ENCODE results near the gene PPIL3. TPM values are rescaled to one million over a fixed set of nuclear protein-coding genes. Genes with fewer than 3 reads are reported as not detected.

The PPIL3 gene
- total and polyA plus RNA-seq, 9 of the 15 experiments (the other 6 are each of a cell fraction or from before 2014, with no cell fraction given), result 22.4 to 66.2 (median 49.0) TPM

GRCh38 chr2:200821686-200822245, 67.1 kb downstream of the PPIL3 start:
- H2AFZ ChIP-seq (ENCODE audit: low read depth, low read length), result no peak overlapping the region
- no peak overlapping the region for H3K9ac ChIP-seq (ENCODE audit: insufficient read depth in 1 of 2, low read depth in 2 of 2, low read length in 2 of 2)
- no peak overlapping the region for H3K4me2 ChIP-seq (ENCODE audit: insufficient read depth, low read length)
- in situ Hi-C loops (cut with MboI), result no loop called here
- POLR2A ChIA-PET, result interaction anchor here (1.1 to 2.4 kb wide), 2 partner anchors 10 to 27 kb away, joined by 4 to 7 read pairs; no protein-coding TSS in a partner anchor
- H3K27me3 ChIP-seq (ENCODE audit: control insufficient read depth in 2 of 2, insufficient read depth in 2 of 2, low read length in 2 of 2), result no peaks in the 10 kb centered on the region
- no peaks in the 10 kb centered on the region for H3K9me1 ChIP-seq (ENCODE audit: control insufficient read depth, insufficient read depth, low read length)
- no peaks in the 10 kb centered on the region for H4K20me1 ChIP-seq (replicated peaks; ENCODE audit: control insufficient read depth, insufficient read depth, low read length)
- no peaks in the 10 kb centered on the region for H3K79me2 ChIP-seq (ENCODE audit: control insufficient read depth, insufficient read depth, low read length)
- 85% methylated on average over 6 of the region's 6 CpGs for WGBS (ENCODE audit: insufficient coverage, low coverage, missing lambda C conversion rate)
- peaks cover 57% of the 10 kb centered on the region for H3K36me3 ChIP-seq (ENCODE audit: control insufficient read depth, insufficient read depth, low read length)
- no peak for DNase-seq (ENCODE audit: extremely low read depth in 1 of 4, low spot score in 3 of 4)
- no TSS peak for BruUV-seq (replicated peaks)
- no peak for FAIRE-seq
- H3K4me3 ChIP-seq, result no peak overlapping the region
- ATAC-seq, result no peak
- CTCF ChIA-PET (ENCODE audit: low intra/inter-chr PET ratio), result no interaction called here
- H3K9me3 ChIP-seq (replicated peaks; ENCODE audit: control insufficient read depth, insufficient read depth, low read depth, low read length), result no peaks in the 10 kb centered on the region
- H3K4me1 ChIP-seq (replicated peaks in 1 of 2; ENCODE audit: control insufficient read depth in 2 of 2, insufficient read depth in 2 of 2, low read length in 2 of 2), result no peaks in the 10 kb centered on the region
- no peak overlapping the region for H3K27ac ChIP-seq (ENCODE audit: extremely low read depth, low read depth, low read length)
- intact Hi-C loops (cut with micrococcal nuclease), result no loop called here
- TF ChIP-seq TGIF2 (CRISPR knock-in tag; IDR thresholded peaks at IDR 0.05), result no peak
- no peak for TF ChIP-seq TCFL5 (CRISPR knock-in tag; conservative IDR thresholded peaks at IDR 0.05)
- TF ChIP-seq NRF1 (conservative IDR thresholded peaks at IDR 0.05 in 1 of 2, IDR thresholded peaks at IDR 0.05 in 1 of 2), result no peak
- no peak for TF ChIP-seq SMAD2 (IDR thresholded peaks at IDR 0.05; ENCODE audit: low read depth, low read length)
- no peak for TF ChIP-seq PATZ1 (CRISPR knock-in tag; IDR thresholded peaks at IDR 0.05; ENCODE audit: borderline replicate concordance)
- no peak for TF ChIP-seq THRAP3 (IDR thresholded peaks at IDR 0.05; ENCODE audit: borderline replicate concordance)
- no peak for TF ChIP-seq RREB1 (CRISPR knock-in tag; IDR thresholded peaks at IDR 0.05)
- TF ChIP-seq ZNF717 (CRISPR knock-in tag; IDR thresholded peaks at IDR 0.05), result no peak
- no peak for TF ChIP-seq ZNF512 (tag; IDR thresholded peaks at IDR 0.05)
- no peak for TF ChIP-seq ZNF263 (CRISPR knock-in tag; IDR thresholded peaks at IDR 0.05; ENCODE audit: borderline replicate concordance)
- no peak for TF ChIP-seq FIP1L1 (IDR thresholded peaks at IDR 0.05; ENCODE audit: low read depth, low read length, poor library complexity, severe bottlenecking)
